ENCODE data around the gene MINDY1.

DNA sequence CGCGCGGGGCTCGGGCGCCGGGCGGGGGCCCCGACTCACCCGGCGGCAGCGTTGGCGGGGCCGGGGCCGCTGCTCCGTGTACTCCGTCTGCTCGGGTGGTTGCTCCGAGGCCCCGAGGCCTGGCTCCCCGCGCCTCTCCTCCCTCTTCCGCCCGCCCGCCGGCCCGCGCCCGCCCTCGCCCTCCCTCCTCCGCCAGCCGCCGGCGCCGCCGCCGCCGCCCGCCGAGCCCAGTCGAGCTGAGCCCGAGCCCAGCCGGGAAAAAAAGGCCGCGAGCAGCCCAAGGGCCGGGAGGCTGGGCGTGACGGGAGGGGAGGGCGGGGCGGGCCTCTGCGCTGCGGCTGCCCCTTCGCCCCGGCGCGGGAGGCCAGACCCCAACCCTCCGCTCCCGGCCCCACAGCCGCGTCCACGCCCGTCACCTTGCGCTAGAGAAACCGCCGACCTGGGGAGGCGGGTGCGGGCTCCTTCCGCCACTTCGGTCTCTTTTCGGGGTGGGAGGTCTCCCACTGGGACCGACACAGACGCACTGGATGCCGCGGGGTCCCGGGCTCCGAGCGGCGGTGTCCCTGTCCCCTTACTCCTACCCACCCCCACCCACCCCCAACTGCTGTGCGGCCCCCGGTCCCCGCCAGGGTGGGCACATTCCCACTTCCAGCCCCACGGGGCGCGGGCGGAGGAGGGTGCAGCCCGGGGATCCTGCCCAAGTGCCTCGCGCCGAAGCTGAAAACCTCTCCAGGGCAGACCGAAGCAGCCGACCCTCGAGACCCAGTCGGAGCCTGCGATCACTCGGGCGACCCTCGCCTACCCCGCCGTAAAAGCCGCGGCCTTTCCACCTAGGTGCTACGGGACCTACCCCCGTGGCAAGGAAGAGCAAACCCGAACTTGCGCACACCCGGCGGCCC lies 31.9 kb downstream of the MINDY1 start, which contains the start of gene CERS2:
- TF ChIP-seq, protein P1, sequence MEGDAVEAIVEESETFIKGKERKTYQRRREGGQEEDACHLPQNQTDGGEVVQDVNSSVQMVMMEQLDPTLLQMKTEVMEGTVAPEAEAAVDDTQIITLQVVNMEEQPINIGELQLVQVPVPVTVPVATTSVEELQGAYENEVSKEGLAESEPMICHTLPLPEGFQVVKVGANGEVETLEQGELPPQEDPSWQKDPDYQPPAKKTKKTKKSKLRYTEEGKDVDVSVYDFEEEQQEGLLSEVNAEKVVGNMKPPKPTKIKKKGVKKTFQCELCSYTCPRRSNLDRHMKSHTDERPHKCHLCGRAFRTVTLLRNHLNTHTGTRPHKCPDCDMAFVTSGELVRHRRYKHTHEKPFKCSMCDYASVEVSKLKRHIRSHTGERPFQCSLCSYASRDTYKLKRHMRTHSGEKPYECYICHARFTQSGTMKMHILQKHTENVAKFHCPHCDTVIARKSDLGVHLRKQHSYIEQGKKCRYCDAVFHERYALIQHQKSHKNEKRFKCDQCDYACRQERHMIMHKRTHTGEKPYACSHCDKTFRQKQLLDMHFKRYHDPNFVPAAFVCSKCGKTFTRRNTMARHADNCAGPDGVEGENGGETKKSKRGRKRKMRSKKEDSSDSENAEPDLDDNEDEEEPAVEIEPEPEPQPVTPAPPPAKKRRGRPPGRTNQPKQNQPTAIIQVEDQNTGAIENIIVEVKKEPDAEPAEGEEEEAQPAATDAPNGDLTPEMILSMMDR (conservative IDR thresholded peaks at IDR 0.05 in 1 of 2, IDR thresholded peaks at IDR 0.05 in 1 of 2; ENCODE audit: extremely low read depth in 1 of 2, insufficient read depth in 1 of 2, low read depth in 1 of 2, low read length in 2 of 2) = no peak
- no peak for TF ChIP-seq EZH2 (IDR thresholded peaks at IDR 0.05; ENCODE audit: borderline replicate concordance, low read length)
